Measurements from ENCODE around the gene ALDH16A1.
"Not testable (repeated sequence)": the region's sequence is repeated elsewhere in the genome, so short reads cannot be mapped to it uniquely, and the experiment has no call there.

The ALDH16A1 gene

GRCh38 chr19:49440439-49441209 lies 12.4 kb upstream of the ALDH16A1 start:
- DNase-seq (ENCODE audit: low read depth, low spot score) = no peak

DNA sequence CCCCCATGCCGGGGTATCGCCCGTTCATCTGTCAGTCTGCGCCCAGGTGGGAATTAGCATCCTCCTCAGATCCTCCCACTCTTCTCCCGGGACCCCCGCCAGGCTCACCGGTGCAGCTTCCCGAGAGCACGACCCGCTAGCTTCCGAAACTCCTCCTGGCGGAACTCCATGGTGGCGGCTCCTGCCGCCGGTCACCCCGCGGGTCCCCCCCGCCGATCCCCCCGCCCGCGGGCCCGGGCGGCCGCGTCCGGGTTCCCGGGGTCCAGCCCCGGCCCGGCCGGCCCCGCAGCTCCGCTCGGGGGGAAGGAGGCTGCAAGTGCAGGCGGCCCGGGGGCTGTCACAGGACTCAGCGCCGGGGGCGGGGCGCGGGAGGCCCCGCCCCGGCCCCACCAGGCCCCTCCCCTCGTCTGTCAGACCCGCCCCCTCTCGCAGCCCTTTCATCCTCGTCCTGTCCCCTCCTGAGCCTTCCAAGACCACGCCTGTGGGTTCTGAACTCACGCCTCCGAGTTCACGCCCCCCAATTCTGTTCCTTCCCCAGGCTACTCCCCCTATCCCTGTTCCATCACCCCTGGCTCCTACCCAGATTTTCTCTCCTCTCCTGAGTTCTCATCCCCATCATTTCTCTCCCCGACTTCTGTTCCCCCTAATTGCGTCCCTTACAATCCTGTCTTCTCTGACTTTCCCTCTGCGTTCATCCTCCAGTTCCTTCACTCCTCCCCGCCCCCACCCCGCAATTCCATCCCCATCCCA lies 11.6 kb upstream of the ALDH16A1 start, which contains the start of gene SLC17A7:
Gene SLC17A7, minus strand, starts transcription at position 318 of the 750 bp plus-strand sequence. Its CDS starts 148 bp downstream, at position 170.
- no peak for DNase-seq (ENCODE audit: low read depth, low spot score)

DNA sequence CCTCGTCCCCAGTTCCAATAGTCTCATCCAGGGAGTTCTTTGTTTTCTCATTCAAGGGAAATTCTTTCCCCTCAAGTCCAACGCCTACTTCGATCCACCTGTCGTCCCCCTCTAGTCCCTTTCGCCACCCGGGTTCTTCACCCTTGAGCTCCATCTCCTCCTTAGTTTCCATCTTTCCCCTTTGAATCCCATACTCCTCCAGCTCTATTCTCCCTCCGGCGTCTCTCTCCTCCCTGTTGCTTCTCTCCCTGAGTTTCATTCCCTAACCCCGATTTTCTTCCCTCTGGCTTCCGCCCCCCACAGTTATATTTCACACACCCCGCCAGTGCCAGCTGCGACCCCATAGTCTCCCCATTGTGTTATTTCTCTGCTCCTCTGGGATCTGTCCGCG lies 11.1 kb upstream of the ALDH16A1 start:
- no peak for DNase-seq (ENCODE audit: low read depth, low spot score)

DNA sequence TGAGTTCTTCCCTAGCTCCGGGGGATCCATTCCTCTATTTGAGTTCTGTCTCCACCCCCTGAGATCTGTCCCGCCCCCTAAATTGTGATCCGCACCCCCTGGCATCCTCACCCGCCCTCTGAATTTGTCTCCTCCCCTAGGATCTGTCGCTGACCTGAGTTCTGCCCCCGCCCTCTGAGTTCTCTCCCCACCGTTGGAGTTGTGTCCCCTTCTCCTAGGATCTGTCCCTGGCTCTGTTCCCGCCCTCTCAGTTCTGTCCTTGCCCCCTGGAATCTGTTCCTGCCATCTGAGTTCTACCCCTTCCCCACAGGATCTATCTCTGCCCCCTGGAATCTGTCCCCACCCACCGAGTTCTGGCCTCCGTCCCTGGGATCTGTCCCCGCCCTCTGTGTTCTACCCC lies 10.7 kb upstream of the ALDH16A1 start:
- DNase-seq (ENCODE audit: low read depth, low spot score) = no peak

GRCh38 chr19:49442771-49443365 lies 10.2 kb upstream of the ALDH16A1 start:
- peak; percentile 17 for DNase-seq (ENCODE audit: low read depth, low spot score)

GRCh38 chr19:49443366-49444099 lies 9.5 kb upstream of the ALDH16A1 start:
- DNase-seq (ENCODE audit: low read depth, low spot score) = peak; percentile 79

DNA sequence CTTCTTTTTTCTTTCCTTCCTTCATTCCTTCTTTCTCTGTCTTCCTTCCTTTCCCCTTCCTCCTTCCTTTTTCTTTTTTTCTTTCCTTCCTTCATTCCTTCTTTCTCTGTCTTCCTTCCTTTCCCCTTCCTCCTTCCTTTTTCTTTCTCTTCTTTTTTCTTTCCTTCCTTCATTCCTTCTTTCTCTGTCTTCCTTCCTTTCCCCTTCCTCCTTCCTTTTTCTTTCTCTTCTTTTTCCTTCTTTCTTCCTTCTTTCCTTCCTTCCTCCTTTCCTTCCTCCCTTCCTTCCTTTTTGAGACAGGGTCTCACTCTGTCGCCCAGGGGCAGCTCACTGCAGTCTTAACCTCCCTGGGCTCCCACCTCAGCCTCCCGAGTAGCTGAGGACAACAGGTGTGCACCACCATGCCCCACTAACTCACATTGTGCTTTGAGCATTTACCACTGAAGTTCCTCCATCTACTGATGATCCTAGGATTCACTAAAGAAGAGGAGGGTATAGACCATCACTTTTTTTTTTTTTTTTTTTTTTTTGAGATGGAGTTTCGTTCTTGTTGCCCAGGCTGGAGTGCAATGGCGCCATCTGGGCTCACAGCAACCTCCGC lies 8.8 kb upstream of the ALDH16A1 start:
- DNase-seq (ENCODE audit: low read depth, low spot score) = not testable (repeated sequence)

GRCh38 chr19:49445997-49446396 lies 7.0 kb upstream of the ALDH16A1 start:
- no peak for DNase-seq (ENCODE audit: low read depth, low spot score)

DNA sequence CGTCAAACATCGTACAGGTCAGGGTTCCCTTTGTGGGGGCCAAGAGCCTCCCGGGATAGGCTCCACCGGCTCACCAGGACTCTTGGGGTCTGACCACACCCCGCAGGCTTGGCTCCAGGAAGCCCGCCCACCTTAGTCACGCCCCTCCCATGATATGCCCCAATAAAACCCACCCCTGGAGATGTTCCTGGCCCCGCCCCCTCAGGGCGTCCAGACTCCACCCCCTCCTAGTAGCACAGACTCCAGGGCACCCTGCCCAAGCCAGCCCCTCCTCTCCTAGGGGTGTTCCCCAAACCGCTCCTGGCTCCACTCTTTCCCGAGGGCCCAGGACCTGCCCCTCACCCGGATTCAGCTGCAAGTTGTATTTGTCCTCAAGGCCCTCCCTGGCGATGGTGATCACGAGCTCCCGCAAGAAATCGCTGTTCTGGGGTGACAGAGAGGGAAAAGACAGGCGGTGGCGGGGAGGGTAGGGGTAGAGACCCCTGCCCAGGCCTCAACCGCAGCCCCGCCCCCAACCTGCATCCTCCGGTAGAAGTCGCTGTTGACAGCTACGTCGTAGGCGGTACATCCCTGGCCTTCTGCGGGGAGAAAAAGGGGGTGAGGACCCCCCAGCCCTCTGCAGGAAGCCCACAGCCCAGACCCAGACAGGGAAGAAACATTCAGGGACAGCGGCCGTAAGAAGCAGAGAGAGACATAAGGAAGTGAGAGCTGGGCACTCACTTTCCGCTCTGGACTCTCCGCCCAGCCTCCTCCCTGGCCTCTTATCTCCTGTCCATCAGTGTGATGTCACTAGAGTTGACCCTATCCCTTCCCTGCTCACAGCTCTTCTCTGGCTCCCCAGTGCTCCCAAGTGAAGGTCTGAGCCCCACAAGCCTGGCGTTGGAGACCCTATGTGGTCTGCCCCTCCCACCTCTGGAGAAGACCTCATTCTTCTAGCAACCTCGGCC lies 5.3 kb upstream of the ALDH16A1 start:
- DNase-seq (ENCODE audit: low read depth, low spot score) = no peak

DNA sequence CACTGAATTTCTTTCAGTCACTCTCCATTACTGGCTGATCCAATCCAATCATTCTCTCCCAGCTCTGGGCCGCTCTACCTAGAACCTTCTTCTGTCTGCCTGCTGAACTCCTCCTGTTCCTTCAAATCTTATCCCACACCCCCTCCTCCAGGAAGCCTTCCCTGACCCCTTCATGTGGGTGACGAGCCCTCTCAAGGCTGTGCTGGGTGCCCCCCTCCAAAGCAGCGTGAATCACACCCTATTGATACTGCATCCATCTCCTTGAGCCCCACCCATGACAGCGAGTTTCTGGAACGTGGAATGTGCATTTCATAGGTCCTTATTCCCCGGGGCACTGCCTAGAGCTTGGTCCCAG lies 4.6 kb upstream of the ALDH16A1 start:
- no peak for DNase-seq (ENCODE audit: low read depth, low spot score)

GRCh38 chr19:49450405-49450804 lies 2.6 kb upstream of the ALDH16A1 start:
- no peak for DNase-seq (ENCODE audit: low read depth, low spot score)

DNA sequence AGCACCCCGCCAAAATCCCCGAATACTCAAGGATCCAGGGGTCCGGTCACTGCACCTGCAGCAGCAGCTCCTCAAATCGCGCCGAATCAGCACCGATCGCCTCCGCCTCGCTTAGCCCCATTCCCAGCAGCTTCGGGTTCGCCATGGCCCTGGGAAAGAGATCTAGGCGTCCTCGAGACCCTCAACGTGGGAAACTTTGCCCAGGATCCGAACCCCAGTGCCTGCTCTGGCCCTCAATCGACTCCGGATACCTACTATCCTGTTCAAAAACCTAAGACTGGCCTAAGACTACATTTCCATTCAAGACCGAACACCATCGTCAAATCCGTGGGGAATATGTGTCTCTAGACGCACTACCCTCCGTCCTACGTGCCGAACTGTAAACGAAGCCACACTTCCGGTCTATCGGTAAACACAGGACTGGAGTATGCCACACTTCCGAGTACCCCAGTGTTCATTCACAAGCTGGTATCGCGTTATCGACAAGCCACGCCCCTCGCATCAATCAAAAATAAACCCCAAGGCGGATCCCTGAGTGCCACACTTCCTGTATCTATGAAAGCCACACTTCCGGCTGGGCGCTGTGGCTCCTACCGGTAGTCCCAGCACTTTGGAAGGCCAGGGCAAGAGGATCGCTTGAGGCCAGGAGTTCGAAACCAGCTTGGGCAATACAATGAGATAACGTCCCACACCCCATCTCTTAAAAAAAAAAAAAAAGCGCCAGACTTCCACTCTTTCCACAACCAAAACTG lies 1.4 kb upstream of the ALDH16A1 start, which contains the start of gene PIH1D1:
Gene PIH1D1, minus strand, starts transcription at position 385 of the 752 bp plus-strand sequence. Its CDS starts 240 bp downstream, at position 145.
- peak; percentile 93 for DNase-seq (ENCODE audit: low read depth, low spot score)

GRCh38 chr19:49453757-49454240 lies 774 bp downstream of the ALDH16A1 start:
- no peak for DNase-seq (ENCODE audit: low read depth, low spot score)

- DNase-seq (ENCODE audit: low read depth, low spot score) = no peak
These were observed 2.7 kb downstream of the ALDH16A1 start for GRCh38 chr19:49455773-49456172.

- no peak for DNase-seq (ENCODE audit: low read depth, low spot score)
These were observed 3.3 kb downstream of the ALDH16A1 start for GRCh38 chr19:49456326-49456725.

- DNase-seq (ENCODE audit: low read depth, low spot score) = no peak
These were observed 5.5 kb downstream of the ALDH16A1 start for GRCh38 chr19:49458567-49458903.

GRCh38 chr19:49459388-49459787 lies 6.4 kb downstream of the ALDH16A1 start:
- DNase-seq (ENCODE audit: low read depth, low spot score) = no peak

- not testable (repeated sequence) for DNase-seq (ENCODE audit: low read depth, low spot score)
These were observed 8.1 kb downstream of the ALDH16A1 start for GRCh38 chr19:49461130-49461529.

GRCh38 chr19:49461656-49462055 lies 8.6 kb downstream of the ALDH16A1 start:
- DNase-seq (ENCODE audit: low read depth, low spot score) = no peak
